ENCODE measurements around the gene AP5B1. TPM values are rescaled to one million over a fixed set of nuclear protein-coding genes. Genes with fewer than 3 reads are reported as not detected.
A peak's percentile ranks its signal among the peaks of the same experiment; 100 is the strongest.

AP5B1 gene
- total RNA-seq, 4 donors from 2014 or later = 16.4 to 38.5 (median 23.3) TPM

DNA sequence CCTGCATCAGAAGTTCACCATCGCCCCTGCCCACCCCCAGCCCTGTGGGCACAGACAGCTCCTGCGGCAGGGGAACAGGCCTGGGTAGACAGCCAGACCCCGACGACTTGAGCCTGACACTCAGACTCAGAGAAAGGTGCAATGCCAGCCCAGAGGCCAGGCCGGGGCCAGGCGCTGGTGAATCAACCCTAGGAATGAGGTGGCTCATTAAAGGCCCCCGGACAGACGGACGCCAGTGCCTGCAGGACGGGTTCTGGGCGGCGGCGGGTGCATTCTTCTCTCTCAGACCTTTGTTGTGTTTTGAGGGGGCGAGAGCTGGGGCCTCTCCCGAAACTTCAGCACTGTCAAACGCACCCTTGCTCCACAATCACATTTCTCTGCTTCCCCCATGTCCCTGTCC, 11.7 kb upstream of the AP5B1 start:
- intact Hi-C loops (cut with DNase I) = no loop called here
- WGBS, 2 donors = 51 to 65% methylated on average over 7 to 13 of the region's 16 CpGs
- peak overlapping the region; percentile 78 to 91 (median 88) for H3K27ac ChIP-seq
- H3K27me3 ChIP-seq = peaks cover 0 to 38% (median 4%) of the 10 kb centered on the region in 4 donors
- H3K36me3 ChIP-seq = peaks cover 0 to 33% (median 23%) of the 10 kb centered on the region in 3 donors
- peaks cover 37 to 70% (median 43%) of the 10 kb centered on the region in 3 donors for H3K4me1 ChIP-seq
- DNase-seq = no peak
- H3K9me3 ChIP-seq = no peaks in the 10 kb centered on the region
- TF ChIP-seq, protein P1, sequence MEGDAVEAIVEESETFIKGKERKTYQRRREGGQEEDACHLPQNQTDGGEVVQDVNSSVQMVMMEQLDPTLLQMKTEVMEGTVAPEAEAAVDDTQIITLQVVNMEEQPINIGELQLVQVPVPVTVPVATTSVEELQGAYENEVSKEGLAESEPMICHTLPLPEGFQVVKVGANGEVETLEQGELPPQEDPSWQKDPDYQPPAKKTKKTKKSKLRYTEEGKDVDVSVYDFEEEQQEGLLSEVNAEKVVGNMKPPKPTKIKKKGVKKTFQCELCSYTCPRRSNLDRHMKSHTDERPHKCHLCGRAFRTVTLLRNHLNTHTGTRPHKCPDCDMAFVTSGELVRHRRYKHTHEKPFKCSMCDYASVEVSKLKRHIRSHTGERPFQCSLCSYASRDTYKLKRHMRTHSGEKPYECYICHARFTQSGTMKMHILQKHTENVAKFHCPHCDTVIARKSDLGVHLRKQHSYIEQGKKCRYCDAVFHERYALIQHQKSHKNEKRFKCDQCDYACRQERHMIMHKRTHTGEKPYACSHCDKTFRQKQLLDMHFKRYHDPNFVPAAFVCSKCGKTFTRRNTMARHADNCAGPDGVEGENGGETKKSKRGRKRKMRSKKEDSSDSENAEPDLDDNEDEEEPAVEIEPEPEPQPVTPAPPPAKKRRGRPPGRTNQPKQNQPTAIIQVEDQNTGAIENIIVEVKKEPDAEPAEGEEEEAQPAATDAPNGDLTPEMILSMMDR (IDR thresholded peaks at IDR 0.05) = no peak
- TF ChIP-seq POLR2A (IDR thresholded peaks at IDR 0.05) = peak in 1 of 4 donors; percentile 6
- H3K4me3 ChIP-seq = peak overlapping the region in 3 of 4 donors; percentile 9 to 69 (median 19)

DNA sequence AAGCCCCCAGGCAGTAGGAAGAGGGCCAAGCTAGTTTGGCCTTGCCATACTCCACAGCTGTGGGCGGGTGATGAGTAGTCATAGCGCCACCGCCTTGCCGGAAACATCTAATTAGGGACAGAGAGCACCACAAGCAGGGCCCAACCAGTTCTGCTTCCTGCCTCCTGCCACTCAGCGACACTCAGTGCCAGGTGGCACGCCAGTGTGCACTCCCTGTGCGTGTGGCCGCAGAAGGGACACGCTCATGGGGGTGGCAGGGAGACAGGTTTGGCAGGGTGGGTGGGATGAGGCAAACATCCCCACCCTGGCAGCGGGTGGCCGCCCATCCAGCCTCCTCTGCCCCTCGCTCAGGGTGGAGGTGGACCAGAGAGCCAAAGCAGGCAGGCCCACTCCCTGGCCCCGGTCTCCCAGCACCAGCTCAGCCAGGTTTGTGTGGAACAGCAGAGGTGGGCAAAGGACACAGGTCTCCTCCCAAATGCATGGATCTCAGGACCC, 11.0 kb upstream of the AP5B1 start:
- H3K36me3 ChIP-seq = peaks cover 0 to 31% (median 23%) of the 10 kb centered on the region in 3 donors
- TF ChIP-seq, protein P1 (IDR thresholded peaks at IDR 0.05) = peak in 1 of 6 experiments; percentile 9
- peak in 2 of 4 donors; percentile 37 to 44 for TF ChIP-seq POLR2A (IDR thresholded peaks at IDR 0.05)
- no peak for DNase-seq
- H3K4me3 ChIP-seq = peak overlapping the region; percentile 9 to 71 (median 46)
- H3K27me3 ChIP-seq = peaks cover 0 to 42% (median 6%) of the 10 kb centered on the region in 4 donors
- peak overlapping the region; percentile 78 to 91 (median 88) for H3K27ac ChIP-seq
- intact Hi-C loops (cut with DNase I) = no loop called here
- peaks cover 44 to 77% (median 47%) of the 10 kb centered on the region in 3 donors for H3K4me1 ChIP-seq
- no peaks in the 10 kb centered on the region for H3K9me3 ChIP-seq
- 11 to 60% methylated on average over 3 of the region's 13 CpGs for WGBS, 2 donors

DNA sequence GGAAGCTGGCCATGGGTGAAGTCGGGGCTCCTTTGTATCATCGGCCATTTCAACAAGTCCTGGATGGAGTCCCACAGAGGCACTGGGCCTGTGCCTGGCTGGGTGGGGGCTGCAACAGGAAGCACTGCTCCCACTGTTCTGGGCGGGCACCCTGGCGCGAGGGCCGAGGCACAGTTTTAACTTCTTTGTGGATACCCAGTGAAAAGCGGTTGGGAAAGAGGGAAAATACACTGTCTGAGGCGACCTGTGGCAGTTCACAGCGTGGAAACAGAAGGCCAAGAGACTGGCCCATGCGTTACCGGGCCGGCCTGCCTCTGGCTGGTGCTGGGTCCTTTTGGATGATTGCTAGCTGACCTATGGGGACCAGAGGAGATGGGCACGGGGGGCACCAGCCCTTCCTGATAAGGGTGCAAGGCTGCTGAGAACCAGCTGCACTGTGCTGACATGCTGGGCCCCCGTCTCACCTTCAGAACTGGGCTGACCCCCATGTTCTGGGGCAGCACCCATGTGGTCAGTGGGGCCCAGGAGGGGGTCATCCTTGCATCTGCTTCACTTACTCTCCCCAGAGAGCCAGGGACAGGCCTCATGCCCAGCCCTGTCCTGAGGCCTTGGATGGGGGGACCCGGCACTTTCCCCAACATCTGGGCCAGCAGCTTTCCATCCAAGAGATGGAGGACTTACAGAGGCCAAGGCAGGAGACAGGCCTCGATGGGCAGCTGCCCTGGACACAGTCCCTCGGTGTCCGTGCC, 10.3 kb upstream of the AP5B1 start:
- Histone ChIP-seq H3K9me3 (no peaks in the 10 kb centered on the region), H3K36me3 (peaks cover 0 to 24% (median 20%) of the 10 kb centered on the region in 3 donors), H3K27ac (peak overlapping the region; percentile 78 to 91 (median 88)), H3K4me1 (peaks cover 51 to 84% (median 51%) of the 10 kb centered on the region in 3 donors), H3K27me3 (peaks cover 0 to 44% (median 8%) of the 10 kb centered on the region in 4 donors), H3K4me3 (peak overlapping the region in 3 of 4 donors; percentile 24 to 71 (median 69))
- no peak for DNase-seq
- TF ChIP-seq, protein P1 (IDR thresholded peaks at IDR 0.05) = no peak
- no peak for TF ChIP-seq POLR2A (IDR thresholded peaks at IDR 0.05)
- intact Hi-C loops (cut with DNase I) = no loop called here
- WGBS, 2 donors = 56 to 61% methylated on average over 5 to 12 of the region's 18 CpGs

DNA sequence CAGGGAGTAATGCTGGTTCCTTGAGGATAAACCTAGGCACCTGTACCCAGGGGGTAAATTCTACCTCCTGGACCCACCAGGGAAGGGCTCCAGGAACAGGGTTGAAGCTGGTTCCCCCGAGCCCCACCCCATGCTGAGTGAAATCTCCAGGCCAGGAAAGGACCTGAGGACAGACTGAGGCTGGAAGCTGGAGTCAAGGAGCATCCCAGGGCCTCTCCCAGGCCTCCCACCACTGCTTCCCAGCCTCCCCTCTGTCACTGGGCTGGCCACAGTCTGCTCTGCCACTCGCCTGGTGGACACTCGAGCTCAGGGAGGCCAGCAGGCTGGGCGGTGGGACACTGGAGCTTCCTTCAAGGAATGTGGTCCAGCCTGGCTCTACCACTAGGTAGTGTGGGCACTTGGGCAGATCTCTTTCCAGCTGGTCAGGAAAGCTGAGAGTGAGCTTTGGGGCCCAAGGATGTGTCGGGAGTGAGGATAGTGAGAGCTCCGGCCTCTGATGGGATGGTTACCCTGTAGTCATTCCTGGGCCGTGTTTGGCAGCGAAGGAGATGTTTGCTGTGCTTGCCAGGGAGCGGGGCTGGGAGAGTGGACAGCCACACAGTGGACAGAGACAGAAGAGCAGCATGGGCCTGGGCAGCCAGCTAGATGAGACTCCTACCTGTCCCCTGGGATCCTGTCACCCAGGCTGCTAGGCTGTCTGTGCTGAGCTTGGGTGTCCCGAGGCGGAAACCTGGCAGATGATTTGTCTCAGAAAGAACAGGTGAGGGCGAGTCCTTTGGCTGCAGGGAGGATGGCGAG, 9.5 kb upstream of the AP5B1 start:
- no peak for DNase-seq
- intact Hi-C loops (cut with DNase I) = no loop called here
- no peak for TF ChIP-seq POLR2A (IDR thresholded peaks at IDR 0.05)
- TF ChIP-seq, protein P1 (IDR thresholded peaks at IDR 0.05) = no peak
- H3K4me1 ChIP-seq = peaks cover 56 to 91% (median 57%) of the 10 kb centered on the region in 3 donors
- H3K4me3 ChIP-seq = peak overlapping the region; percentile 11 to 71 (median 46)
- H3K27me3 ChIP-seq = peaks cover 0 to 52% (median 9%) of the 10 kb centered on the region in 4 donors
- H3K9me3 ChIP-seq = no peaks in the 10 kb centered on the region
- H3K27ac ChIP-seq = peak overlapping the region; percentile 78 to 91 (median 88)
- WGBS, 2 donors = 42 to 64% methylated on average over 3 to 6 of the region's 13 CpGs
- H3K36me3 ChIP-seq = peaks cover 0 to 16% (median 14%) of the 10 kb centered on the region in 3 donors

All from esophagus squamous epithelium (tissue), 5 donors.